Measurements from ENCODE around the gene SLC6A13. TPM values are rescaled to one million over a fixed set of nuclear protein-coding genes. Genes with fewer than 3 reads are reported as not detected.
A peak's percentile ranks its signal among the peaks of the same experiment; 100 is the strongest.

Gene SLC6A13
- total and polyA plus RNA-seq, 2 of the 13 experiments (the other 11 are each of a cell fraction or from before 2014, with no cell fraction given), result 0.05 to 0.15 TPM

DNA sequence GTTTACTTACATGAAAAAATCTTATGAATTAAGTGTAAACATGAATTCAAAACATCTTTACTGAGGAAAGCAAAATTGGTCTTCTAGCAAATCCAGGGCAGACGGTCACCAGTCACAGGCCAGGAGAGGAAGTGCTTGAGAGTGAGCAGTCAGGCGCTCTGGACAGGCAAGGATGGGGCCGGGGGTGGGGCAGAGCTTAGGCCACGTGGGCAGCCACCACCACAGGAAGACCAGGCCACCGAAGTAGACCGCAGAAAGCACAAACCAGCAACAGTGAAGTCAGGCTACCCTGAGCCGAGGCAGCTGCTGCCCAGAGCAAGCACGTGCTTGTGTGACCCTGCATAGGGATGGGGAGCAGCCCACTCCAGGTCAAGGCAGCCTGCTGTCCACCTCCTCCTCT is 82.2 kb downstream of the SLC6A13 start (continued):
- TF ChIP-seq, protein P1, sequence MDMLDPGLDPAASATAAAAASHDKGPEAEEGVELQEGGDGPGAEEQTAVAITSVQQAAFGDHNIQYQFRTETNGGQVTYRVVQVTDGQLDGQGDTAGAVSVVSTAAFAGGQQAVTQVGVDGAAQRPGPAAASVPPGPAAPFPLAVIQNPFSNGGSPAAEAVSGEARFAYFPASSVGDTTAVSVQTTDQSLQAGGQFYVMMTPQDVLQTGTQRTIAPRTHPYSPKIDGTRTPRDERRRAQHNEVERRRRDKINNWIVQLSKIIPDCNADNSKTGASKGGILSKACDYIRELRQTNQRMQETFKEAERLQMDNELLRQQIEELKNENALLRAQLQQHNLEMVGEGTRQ (IDR thresholded peaks at IDR 0.05; ENCODE audit: low read depth, low read length), result peak; percentile 27; the same call in 1 of the 2 replicates
- TF ChIP-seq, protein P1 (CRISPR knock-in tag; IDR thresholded peaks at IDR 0.05; ENCODE audit: borderline replicate concordance), result peak; percentile 24; the same call in 1 of the 2 replicates

DNA sequence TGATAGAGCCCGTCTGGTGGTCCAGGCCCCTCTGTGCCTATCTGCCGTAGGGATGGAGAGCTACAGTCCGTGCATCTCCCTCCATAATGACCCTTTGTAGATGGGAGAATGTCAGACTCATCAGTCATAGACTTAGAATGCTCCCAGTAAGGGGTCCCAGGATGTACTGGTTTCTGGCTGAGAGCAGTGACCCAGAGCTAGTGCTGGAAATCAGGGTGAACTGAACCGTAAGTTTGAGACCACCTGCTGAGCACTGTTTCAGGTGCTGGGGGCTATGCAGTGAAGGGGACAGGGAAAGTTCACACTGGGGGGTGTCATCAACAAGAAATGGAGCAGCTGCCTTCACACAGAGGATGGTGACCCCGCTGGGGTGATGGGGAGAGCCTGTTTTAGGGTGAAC is 82.8 kb downstream of the SLC6A13 start:
- H3K4me2 ChIP-seq (ENCODE audit: low read depth, low read length), result no peak overlapping the region
- no peaks in the 10 kb centered on the region for H4K20me1 ChIP-seq (ENCODE audit: insufficient read depth, low read length)
- H3K27ac ChIP-seq (ENCODE audit: extremely low read length, insufficient read depth, low read length), result no peak overlapping the region
- peaks cover 9 to 34% of the 10 kb centered on the region in 2 experiments; a peak in 4 of 5 replicates for H3K27me3 ChIP-seq (ENCODE audit: control insufficient read depth in 1 of 2, insufficient read depth in 2 of 2, low read length in 2 of 2)
- H3K4me1 ChIP-seq (ENCODE audit: insufficient read depth, low read length), result peaks cover 40% of the 10 kb centered on the region
- ChIA-PET POLR2A (no interaction called here), CTCF (ENCODE audit: low intra/inter-chr PET ratio, low total read pairs) (no interaction called here)
- H2AFZ ChIP-seq (ENCODE audit: low read length), result no peak overlapping the region
- H3K9ac ChIP-seq (ENCODE audit: insufficient read depth, low read depth, low read length), result no peak overlapping the region
- H3K9me3 ChIP-seq (ENCODE audit: low read length), result no peaks in the 10 kb centered on the region
- intact Hi-C loops (cut with micrococcal nuclease; ENCODE audit: unreplicated experiment), result loop anchor here (5.0 kb wide), 1 partner anchor 32 kb away; the partner anchor contains the start of gene SLC6A12
- FAIRE-seq (no peak), ATAC-seq (no peak), DNase-seq (ENCODE audit: low spot score) (no peak)
- WGBS (ENCODE audit: low lambda C conversion rate), result 43% methylated on average over 2 of the region's 5 CpGs
- TF ChIP-seq NFATC3 (CRISPR knock-in tag; IDR thresholded peaks at IDR 0.05), result no peak
- TF ChIP-seq, protein P1 (IDR thresholded peaks at IDR 0.05; ENCODE audit: low read depth, low read length), result no peak
- TF ChIP-seq, protein P1 (CRISPR knock-in tag; IDR thresholded peaks at IDR 0.05; ENCODE audit: borderline replicate concordance), result no peak
- TF ChIP-seq ZNF83 (CRISPR knock-in tag; IDR thresholded peaks at IDR 0.05; ENCODE audit: borderline replicate concordance), result no peak
- no peak overlapping the region for H3K4me3 ChIP-seq (replicated peaks in 1 of 3; ENCODE audit: insufficient read depth in 1 of 3, low read depth in 2 of 3, low read length in 3 of 3)
- BruUV-seq (replicated peaks), result no TSS peak
- H3K79me2 ChIP-seq (ENCODE audit: insufficient read depth, low read length), result no peaks in the 10 kb centered on the region
- in situ Hi-C loops (cut with HindIII; ENCODE audit: extremely low pct_ligation_motif_present, low pct_unique_long_range_greater_than_20kb), result no loop called here
- no peaks in the 10 kb centered on the region for H3K36me3 ChIP-seq (replicated peaks in 1 of 2; ENCODE audit: control insufficient read depth in 1 of 2, insufficient read depth in 2 of 2, low read length in 2 of 2)
